Measurements from ENCODE around the gene ABCC6.

The ABCC6 gene

DNA sequence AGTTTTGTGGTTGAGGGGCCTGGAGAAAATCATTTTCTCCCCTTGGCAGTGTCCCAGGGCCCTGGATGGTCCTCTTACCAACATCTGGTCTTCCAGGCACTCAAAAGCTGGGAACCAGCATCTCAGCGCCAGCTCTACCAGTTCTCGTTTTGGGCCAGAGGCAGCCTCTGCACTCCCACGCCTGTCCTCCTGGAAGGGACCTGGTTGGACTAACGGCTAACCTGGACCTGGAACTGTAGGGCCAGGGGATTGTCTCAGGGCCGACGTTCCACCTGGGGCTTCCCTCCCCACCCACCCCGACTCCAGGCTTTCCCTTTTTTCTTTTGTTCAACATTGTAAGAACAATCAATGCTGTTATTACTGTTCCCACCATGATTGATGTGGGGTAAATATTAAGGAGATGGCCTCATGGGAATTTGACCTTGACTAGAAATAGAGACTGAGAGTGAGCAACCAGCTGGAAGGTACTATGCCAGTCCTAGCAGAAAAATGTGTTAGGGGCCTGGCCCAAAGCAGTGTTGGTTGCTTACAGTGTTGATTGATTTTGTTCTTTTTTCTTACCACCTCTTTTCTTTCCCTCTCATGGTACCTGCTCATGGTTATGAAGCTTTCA, 81.4 kb downstream of the ABCC6 start:
- DNase-seq (ENCODE audit: low read depth) = no peak

GRCh38 chr16:16141141-16141540, 82.2 kb downstream of the ABCC6 start:
- no peak for DNase-seq (ENCODE audit: low read depth)

GRCh38 chr16:16140537-16140936, 82.8 kb downstream of the ABCC6 start:
- DNase-seq (ENCODE audit: low read depth) = no peak

DNA sequence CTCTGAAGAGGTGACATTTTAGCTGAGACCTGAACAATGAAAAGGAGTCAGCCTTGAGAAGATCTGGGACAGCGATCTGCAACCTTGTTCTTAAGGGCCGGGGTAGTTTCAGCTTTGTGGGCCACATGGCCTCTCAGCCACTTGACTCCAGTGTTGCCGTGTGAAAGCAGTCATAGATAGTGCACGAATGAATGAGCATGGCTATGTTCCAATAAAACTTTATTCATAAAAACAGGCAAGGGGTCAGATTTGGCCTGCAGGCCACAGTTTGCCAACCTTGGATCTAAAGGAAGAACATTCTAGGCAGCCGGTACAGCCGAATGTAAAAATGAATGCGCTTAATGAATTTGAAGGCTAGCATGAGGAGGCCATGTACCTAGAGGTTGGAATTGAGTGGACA, 83.5 kb downstream of the ABCC6 start:
- no peak for DNase-seq (ENCODE audit: low read depth)

DNA sequence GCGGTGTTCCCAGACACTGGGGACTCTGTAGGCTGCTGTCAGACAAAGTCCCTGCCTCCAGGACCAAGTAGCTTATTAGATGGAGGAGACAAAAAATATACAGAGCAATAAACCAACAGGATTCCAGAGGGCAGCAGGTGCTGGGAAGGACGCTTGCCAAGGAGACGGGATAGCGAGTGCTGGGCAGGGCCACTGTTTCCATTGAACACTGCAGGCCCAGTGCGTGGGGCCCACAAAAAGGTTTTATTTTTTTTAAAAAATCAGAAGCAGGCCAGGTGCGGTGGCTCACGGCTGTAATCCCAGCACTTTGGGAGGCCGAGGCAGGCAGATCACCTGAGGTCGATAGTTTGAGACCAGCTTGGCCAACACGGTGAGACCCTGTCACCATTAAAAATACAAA, 84.2 kb downstream of the ABCC6 start:
- DNase-seq (ENCODE audit: low read depth) = no peak

DNA sequence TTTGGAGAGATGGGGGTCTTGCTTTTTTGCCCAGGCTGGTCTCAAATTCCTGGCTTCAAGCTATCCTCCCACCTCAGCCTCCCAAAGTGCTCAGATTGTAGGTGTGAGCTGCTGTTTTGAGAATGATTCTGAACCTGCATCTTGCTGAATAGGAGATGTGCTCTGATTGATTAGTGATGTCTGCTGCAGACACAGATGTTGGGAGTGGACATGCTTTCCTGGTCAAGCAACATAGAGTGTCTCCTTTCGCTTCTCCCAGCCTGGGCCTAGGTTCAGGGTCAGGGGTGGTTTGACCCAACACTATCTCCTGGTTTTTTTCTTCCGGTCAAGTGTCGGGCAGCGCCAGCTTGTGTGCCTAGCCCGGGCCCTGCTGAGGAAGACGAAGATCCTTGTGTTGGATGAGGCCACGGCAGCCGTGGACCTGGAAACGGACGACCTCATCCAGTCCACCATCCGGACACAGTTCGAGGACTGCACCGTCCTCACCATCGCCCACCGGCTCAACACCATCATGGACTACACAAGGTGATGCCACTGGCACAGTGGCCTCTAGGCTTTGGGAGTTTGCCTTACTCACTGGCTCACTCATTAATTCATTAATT, 85.2 kb downstream of the ABCC6 start:
- DNase-seq (ENCODE audit: low read depth) = no peak

GRCh38 chr16:16137110-16137509, 86.2 kb downstream of the ABCC6 start:
- DNase-seq (ENCODE audit: low read depth) = no peak

DNA sequence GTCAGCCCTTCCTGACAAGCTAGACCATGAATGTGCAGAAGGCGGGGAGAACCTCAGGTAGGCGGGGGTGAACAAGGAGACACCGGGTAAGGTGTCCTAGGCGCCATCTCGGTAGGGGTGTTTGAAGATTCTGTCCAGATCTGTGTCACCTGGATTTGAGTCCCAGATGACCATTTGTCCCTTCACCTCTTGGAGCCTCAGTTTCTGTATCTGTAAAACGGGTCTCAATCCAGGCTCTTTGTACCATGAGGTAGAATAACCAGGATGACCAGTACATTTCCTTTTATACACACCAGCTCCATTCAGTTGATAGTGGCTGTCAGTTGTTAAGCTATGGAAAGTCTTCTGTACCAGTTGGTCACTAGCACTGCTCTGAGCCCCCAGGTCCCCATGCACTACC, 86.7 kb downstream of the ABCC6 start:
- no peak for DNase-seq (ENCODE audit: low read depth)

DNA sequence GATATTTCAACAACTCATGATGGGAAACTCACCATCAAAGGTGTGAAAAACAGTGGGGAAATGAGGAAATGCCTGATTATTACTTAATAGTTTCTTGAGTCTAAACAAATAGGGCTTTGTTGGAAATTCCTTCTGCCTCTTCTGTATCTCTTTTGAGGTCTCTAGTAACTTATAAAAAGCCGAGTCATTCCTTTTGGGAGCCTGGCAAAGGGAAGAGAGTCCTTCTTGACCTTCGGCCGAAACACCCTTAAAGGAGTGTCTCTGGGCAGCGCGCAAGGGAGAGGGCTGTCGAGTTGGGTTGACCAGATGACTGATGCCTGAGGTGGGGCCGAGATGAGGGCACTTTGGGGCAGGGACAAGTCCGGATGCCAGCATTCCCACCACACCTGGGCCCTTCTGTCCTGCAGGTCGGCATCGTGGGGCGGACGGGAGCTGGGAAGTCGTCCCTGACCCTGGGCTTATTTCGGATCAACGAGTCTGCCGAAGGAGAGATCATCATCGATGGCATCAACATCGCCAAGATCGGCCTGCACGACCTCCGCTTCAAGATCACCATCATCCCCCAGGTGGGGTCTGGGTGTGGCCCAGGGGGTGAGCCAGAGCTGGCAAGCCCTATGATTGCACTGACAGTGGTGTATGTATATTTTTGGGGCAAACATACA, 89.2 kb downstream of the ABCC6 start:
- DNase-seq (ENCODE audit: low read depth) = no peak

DNA sequence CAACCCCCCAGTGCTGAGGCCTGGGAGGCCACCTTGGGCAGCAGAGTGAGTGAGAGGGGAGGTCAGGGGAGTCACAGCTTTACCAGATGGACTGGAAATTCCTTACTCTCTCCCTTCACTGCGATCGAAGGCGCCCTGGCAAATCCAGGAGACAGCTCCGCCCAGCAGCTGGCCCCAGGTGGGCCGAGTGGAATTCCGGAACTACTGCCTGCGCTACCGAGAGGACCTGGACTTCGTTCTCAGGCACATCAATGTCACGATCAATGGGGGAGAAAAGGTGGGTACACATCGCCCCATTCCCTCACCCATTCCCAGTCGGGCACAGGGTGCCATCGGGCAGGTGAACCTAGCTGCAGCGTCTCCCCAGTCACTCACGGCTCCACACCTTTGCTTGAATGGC, 91.6 kb downstream of the ABCC6 start:
- DNase-seq (ENCODE audit: low read depth) = no peak

DNA sequence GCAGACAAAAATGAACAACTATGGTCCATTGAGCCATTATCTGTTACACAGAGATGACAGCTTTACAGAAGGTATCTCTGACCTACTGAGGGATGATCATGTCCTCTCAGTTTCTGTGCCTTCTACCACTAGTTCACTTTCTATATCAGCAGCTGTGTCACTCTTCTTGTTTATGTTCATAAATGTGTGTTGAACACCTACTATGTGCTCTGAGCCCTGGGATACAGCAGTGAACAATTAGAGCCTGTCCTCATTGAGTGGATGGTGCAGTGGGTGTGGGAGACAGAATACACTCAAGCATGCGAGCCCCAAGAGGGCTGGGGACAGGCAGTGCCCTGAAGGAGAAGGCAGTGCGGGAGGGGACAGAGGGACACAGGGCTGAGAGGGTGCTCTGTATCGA, 92.1 kb downstream of the ABCC6 start:
- no peak for DNase-seq (ENCODE audit: low read depth)

DNA sequence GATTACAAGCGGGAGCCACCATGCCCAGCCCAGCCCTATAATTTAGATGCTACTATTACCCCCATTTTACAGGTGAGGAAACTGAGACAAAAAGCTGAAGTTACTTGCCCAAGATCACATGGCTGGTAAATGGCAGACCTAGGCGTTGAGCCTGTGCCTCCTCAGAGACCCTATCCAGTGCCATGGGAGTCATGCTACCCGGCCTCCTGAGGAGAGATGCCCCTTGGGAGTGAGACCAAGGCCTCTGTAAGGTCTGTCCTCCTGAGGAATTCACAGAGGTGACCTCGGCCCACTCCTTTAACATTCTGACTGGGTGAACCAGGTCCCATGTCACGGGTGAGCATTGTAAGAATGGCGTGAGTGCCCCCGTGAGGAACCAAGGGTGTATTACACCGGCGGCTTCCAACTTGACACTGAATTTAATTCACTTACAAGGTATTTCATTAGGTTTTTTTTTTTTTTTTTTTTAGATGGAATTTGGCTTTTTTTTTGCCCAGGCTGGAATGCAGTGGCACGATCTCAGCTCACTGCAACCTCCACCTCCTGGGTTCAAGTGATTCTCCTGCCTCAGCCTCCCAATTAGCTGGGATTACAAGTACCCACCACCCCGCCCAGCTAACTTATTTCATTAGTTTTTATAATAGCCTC, 95.7 kb downstream of the ABCC6 start:
- peak; percentile 18 for DNase-seq (ENCODE audit: low read depth)

DNA sequence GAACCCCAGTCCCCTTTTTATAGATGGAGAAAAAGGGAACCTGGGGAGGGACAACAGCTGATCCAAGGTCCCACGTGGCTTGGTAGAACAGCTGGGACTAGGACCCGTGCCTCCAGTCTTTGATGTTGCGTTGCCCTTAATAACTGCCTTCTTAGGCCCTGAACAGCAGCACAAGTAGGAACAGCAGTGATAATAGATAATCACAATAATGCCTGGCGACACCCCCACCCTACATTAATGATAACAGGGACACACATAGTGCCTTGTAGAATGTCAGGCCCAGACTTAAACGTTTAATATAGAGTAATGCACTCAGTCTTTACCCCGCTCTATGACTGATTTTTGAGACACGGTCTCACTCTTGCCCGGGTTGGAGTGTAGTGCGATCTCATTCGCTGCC, 96.4 kb downstream of the ABCC6 start:
- no peak for DNase-seq (ENCODE audit: low read depth)

GRCh38 chr16:16124974-16125373, 98.3 kb downstream of the ABCC6 start:
- no peak for DNase-seq (ENCODE audit: low read depth)

GRCh38 chr16:16124438-16124837, 98.9 kb downstream of the ABCC6 start:
- no peak for DNase-seq (ENCODE audit: low read depth)

DNA sequence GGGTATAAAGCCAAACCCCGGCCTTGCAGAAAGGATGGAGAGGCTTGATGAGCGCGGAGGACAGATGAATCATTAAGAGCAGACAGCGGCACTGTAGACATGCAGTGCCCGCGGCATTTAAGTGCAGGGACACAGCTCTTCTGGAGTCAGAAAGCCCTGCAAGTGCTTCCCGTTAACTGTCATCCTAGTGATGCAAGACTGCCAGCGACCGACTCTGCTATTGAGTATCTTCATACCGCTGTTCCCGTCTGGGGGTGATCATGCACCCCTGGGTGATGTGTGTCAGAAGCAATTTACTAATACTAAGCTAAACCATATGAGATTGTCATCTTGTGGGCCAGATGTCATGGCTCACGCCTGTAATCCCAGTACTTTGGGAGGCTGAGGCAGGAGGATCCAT, 101.0 kb downstream of the ABCC6 start:
- DNase-seq (ENCODE audit: low read depth) = no peak

GRCh38 chr16:16121185-16121727, 102.0 kb downstream of the ABCC6 start:
- DNase-seq (ENCODE audit: low read depth) = no peak

DNA sequence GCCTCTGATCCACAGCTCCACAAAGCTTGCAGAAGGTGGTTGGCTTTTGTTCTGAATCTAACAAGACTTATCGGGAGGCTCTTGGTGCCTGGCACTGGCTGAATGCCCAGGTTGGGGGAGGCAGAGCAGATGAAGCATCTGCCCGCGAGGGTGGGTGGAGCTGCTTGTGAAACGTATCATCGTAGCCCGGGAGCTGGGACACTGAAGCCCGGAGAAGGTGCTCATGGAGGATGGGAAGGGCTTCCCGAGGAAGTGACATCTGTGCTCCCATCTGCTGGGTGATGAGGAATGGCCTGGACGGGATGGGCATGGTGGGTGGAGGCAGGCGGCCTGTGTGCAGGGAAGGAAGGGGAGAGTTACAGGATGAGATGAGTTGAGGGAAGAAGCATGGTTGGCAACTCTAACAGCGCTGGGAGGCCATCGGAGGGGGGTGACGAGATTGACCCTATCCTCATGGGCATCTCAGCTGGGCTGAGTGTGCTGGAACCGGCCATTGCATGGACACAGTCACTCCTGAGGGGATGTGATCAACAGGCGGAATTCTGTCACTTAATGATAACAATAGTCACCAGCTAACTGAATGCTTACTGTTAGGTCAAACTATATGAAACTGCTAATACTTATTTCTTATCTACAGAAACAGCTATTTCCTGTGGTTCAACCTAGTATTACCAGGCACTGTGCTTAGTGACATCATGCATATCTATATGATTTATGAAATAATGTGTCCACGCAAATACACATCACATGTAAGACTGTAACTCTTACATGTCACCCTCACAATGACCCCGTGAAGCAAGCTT, 102.7 kb downstream of the ABCC6 start:
- no peak for DNase-seq (ENCODE audit: low read depth)

GRCh38 chr16:16120044-16120381, 103.3 kb downstream of the ABCC6 start:
- no peak for DNase-seq (ENCODE audit: low read depth)

DNA sequence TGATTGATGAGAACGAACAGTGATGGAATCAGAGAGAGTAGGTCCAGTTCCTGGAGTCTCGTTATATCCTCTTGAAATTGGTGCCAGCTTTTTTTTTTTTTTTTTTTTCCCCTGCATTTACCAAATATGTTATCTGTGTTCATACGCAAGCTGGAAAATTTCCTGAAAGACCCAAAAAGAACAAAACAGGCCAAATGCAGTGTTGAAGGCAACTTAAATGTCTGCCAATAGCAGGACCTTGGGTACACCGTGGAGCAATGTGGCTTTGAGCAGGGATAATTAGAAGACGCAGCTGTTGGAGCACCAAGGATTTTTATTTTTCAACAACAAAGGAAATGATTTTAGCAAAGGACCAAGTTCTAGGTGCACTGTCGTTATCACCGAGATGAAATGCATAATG, 105.0 kb downstream of the ABCC6 start:
- DNase-seq (ENCODE audit: low read depth) = no peak

- DNase-seq (ENCODE audit: low read depth) = no peak
Measured at GRCh38 chr16:16116841-16117240, 106.5 kb downstream of the ABCC6 start.

- DNase-seq (ENCODE audit: low read depth) = no peak
Measured at GRCh38 chr16:16113076-16113475, 110.2 kb downstream of the ABCC6 start.

All from T-helper 22 cell (primary cell).